H54 (cell line): ENCODE data around the gene PPP2R5E.
"Not testable (repeated sequence)": the region's sequence is repeated elsewhere in the genome, so short reads cannot be mapped to it uniquely, and the experiment has no call there.

Source experiments
- DNase-seq: peaks from one replicate; pipeline ENCODE4 v3.0.0; 2011; ENCODE audit warnings: low spot score, mixed read lengths; ENCODE audit not compliant: insufficient read length
- FAIRE-seq: peaks from 3 replicates; lab custom pipeline; 2011; peaks lifted over from hg19 to GRCh38; lab: Jason Lieb, UNC
- POLR2A ChIP-seq: IDR thresholded peaks from 2 replicates; pipeline ENCODE4 v1.6.1; 2011; ENCODE audit warnings: low read depth, mild to moderate bottlenecking, low read length

The PPP2R5E gene

GRCh38 chr14:63543826-63544406 is 739 bp upstream of the PPP2R5E start:
- no peak for DNase-seq
- peak; percentile 23 for FAIRE-seq
- no peak for TF ChIP-seq POLR2A

- DNase-seq, result peak; percentile 23
- no peak for TF ChIP-seq POLR2A
- no peak for FAIRE-seq
Measured at GRCh38 chr14:63542231-63542999, 762 bp downstream of the PPP2R5E start.

- FAIRE-seq, result peak; percentile 79
- DNase-seq, result no peak
- TF ChIP-seq POLR2A, result no peak
Measured at GRCh38 chr14:63535918-63536317, 7.3 kb downstream of the PPP2R5E start.

- DNase-seq, result no peak
- FAIRE-seq, result no peak
- no peak for TF ChIP-seq POLR2A
Measured at GRCh38 chr14:63533474-63533873, 9.7 kb downstream of the PPP2R5E start.

GRCh38 chr14:63524537-63525155 is 18.5 kb downstream of the PPP2R5E start:
- peak; percentile 30 for FAIRE-seq
- no peak for DNase-seq
- TF ChIP-seq POLR2A, result no peak

DNA sequence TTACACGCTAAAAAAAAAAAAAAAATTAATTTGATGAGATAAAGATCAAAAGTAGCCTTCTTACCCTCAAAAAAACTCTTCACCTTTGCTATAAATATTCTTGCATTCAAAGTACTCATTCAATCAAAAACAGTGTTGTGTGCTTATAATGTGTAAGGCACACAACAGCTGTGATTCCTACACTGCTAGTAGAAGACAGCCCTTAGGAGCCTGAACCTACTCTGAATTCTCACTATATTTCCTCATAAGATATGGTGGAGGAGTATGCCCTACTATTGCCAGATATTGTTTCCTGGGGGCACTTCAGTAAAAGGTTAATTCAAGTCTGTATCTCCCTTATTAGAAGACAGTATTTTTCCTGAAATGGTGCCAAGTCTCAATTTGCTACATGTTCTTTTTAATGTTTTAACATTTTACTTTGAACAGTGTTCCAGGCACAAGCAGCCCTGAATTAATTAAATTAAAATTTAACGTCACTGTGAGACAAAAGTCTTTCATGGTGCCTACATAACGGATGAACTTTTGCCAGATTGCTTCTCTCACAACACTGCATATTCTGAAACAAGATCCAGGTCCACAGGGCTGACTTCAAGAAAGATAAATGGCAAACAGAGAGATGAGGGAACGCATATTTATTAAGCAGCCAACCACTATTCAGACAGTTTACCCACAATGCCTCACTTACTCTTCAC is 19.3 kb downstream of the PPP2R5E start:
- FAIRE-seq (peak; percentile 27), DNase-seq (no peak)
- no peak for TF ChIP-seq POLR2A

GRCh38 chr14:63522511-63522910 is 20.7 kb downstream of the PPP2R5E start:
- not testable (repeated sequence) for FAIRE-seq, DNase-seq

GRCh38 chr14:63517354-63517753 is 25.8 kb downstream of the PPP2R5E start:
- FAIRE-seq (no peak), DNase-seq (no peak)
- no peak for TF ChIP-seq POLR2A

DNA sequence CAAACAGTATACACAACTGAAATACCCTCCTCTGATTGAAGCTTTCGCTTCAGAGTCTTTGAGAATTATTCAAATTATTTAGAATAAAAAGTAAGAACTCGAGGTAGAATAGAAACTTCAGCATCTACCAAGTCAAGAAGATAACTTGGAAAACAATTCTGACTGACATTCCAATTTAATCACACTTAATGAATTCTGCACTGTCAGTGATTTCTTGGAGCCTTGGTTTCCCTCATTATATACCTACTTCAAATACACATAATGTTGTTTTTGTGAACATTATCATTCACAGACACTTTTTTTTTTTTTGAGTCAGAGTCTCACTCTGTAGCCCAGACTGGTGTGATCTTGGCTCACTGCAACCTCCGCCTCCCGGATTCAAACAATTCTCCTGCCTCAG is 27.9 kb downstream of the PPP2R5E start:
- no peak for TF ChIP-seq POLR2A
- no peak for FAIRE-seq
- DNase-seq, result no peak

- DNase-seq (no peak), FAIRE-seq (no peak)
- TF ChIP-seq POLR2A, result no peak
Measured at GRCh38 chr14:63513756-63514155, 29.4 kb downstream of the PPP2R5E start.

GRCh38 chr14:63512861-63513260 is 30.3 kb downstream of the PPP2R5E start:
- DNase-seq (no peak), FAIRE-seq (no peak)
- TF ChIP-seq POLR2A, result no peak

- no peak for TF ChIP-seq POLR2A
- DNase-seq (no peak), FAIRE-seq (no peak)
Measured at GRCh38 chr14:63510538-63510937, 32.6 kb downstream of the PPP2R5E start.

DNA sequence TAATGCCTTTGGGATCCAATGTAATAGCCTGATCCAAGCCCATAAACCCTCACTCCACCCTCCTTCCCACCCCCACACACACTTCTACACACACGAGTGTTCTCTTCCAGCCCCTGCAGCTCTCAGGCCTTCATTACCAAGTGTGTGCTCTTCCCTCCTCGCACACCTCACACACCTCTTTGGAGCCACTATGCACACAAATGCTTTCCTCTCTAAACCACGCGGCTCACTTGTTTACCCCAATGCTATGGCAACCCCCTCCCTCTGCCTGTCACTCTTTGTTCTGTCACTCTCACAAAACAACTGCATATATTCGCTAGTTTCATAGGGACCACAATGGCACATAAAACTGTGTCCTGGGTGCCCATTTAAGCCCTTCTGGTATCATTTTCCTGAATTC is 35.1 kb downstream of the PPP2R5E start:
- no peak for DNase-seq
- no peak for TF ChIP-seq POLR2A
- no peak for FAIRE-seq

- FAIRE-seq (peak; percentile 81), DNase-seq (no peak)
- no peak for TF ChIP-seq POLR2A
Measured at GRCh38 chr14:63504648-63505047, 38.5 kb downstream of the PPP2R5E start.
